PFSK-1 (cell line): Measurements from ENCODE around the gene SLC4A3.

ENCODE experiments used
- FOXP2 ChIP-seq: optimal IDR thresholded peaks from 2 replicates; pipeline ENCODE3; 2011; ENCODE audit warnings: borderline replicate concordance, control low read depth, inconsistent platforms; ENCODE audit not compliant: insufficient read depth; ENCODE audit errors: extremely low read length, extremely low read depth
- POLR2AphosphoS5 ChIP-seq: IDR thresholded peaks from 2 replicates; pipeline ENCODE4 v1.6.1; 2012; ENCODE audit warnings: low read depth, mild to moderate bottlenecking, control low read depth, low read length, moderate library complexity
- SIN3A ChIP-seq: IDR thresholded peaks from 2 replicates; pipeline ENCODE4 v1.6.1; 2012; ENCODE audit warnings: mild to moderate bottlenecking, low read length, moderate library complexity, borderline replicate concordance; ENCODE audit not compliant: insufficient read depth
- TAF1 ChIP-seq: IDR thresholded peaks from 2 replicates; pipeline ENCODE4 v1.6.1; 2012; ENCODE audit warnings: low read length, control low read depth, borderline replicate concordance; ENCODE audit not compliant: insufficient read depth
- TF ChIP-seq, protein P1 (sequence below), 2 experiments: IDR thresholded peaks; 2 replicates each; pipeline versions ENCODE4 v1.6.1 to v1.8.0; 2011 to 2012; ENCODE audit warnings: low read depth in 2 of 2, low read length in 2 of 2, control low read depth in 1 of 2, inconsistent platforms in 1 of 2, mild to moderate bottlenecking in 1 of 2, moderate library complexity in 1 of 2; ENCODE audit not compliant: insufficient read depth in 1 of 2

SLC4A3 gene

DNA sequence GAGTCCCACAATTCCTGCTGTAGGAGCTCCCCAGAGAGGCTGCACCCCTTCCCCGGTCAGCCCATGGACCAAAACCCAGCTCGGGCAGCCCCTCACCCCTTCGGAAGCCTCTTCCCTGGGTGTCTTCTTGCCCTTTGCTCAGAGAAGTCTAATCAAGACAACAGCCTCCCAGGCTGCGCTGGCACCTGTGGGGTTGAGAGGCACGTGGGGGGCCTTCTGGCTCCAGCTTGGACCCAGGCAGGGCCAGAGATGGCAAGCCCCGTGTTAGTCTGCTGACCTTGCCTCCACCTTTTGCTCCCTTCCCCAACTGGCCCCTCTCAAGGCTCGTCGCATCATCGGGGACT is 10.4 kb downstream of the SLC4A3 start:
- TF ChIP-seq, protein P1, sequence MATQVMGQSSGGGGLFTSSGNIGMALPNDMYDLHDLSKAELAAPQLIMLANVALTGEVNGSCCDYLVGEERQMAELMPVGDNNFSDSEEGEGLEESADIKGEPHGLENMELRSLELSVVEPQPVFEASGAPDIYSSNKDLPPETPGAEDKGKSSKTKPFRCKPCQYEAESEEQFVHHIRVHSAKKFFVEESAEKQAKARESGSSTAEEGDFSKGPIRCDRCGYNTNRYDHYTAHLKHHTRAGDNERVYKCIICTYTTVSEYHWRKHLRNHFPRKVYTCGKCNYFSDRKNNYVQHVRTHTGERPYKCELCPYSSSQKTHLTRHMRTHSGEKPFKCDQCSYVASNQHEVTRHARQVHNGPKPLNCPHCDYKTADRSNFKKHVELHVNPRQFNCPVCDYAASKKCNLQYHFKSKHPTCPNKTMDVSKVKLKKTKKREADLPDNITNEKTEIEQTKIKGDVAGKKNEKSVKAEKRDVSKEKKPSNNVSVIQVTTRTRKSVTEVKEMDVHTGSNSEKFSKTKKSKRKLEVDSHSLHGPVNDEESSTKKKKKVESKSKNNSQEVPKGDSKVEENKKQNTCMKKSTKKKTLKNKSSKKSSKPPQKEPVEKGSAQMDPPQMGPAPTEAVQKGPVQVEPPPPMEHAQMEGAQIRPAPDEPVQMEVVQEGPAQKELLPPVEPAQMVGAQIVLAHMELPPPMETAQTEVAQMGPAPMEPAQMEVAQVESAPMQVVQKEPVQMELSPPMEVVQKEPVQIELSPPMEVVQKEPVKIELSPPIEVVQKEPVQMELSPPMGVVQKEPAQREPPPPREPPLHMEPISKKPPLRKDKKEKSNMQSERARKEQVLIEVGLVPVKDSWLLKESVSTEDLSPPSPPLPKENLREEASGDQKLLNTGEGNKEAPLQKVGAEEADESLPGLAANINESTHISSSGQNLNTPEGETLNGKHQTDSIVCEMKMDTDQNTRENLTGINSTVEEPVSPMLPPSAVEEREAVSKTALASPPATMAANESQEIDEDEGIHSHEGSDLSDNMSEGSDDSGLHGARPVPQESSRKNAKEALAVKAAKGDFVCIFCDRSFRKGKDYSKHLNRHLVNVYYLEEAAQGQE (IDR thresholded peaks at IDR 0.05; ENCODE audit: insufficient read depth in 1 of 2, low read depth in 2 of 2, low read length in 2 of 2) = no peak
- no peak for TF ChIP-seq POLR2AphosphoS5
- TF ChIP-seq FOXP2 = no peak
- no peak for TF ChIP-seq TAF1
- TF ChIP-seq SIN3A = no peak

DNA sequence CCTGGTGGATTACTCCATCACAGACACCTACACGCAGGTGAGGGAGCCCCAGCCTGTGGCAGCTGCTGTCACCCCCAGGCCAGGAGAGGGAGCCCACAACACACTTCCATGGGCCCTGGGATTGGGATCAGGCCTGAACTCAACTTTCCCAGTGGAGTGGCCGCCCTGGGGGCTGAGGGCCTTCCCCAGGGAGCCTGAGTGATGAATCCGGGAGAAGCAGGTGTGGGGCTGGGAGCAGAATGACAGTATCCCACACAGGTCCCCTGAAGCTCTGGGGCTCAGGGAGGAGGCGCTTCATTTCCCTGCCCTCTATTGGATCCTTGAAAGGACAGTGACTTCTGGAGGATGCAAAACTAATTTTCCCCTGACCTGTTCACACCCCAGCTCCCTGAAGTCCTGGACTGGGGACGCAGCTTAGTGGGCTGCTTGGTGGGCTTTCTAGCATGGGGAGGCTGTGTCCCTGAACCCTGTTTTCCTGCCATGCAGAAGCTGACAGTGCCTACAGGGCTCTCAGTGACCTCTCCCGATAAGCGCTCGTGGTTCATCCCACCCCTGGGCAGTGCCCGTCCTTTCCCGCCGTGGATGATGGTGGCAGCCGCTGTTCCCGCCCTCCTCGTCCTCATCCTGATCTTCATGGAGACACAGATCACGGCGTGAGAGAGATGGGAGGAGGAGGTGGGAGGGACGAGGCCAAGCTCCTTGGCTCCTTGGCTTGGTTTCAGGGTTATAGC is 11.0 kb downstream of the SLC4A3 start:
- TF ChIP-seq SIN3A (no peak), TAF1 (no peak), POLR2AphosphoS5 (no peak), FOXP2 (no peak)
- TF ChIP-seq, protein P1 (IDR thresholded peaks at IDR 0.05; ENCODE audit: insufficient read depth in 1 of 2, low read depth in 2 of 2, low read length in 2 of 2) = no peak

DNA sequence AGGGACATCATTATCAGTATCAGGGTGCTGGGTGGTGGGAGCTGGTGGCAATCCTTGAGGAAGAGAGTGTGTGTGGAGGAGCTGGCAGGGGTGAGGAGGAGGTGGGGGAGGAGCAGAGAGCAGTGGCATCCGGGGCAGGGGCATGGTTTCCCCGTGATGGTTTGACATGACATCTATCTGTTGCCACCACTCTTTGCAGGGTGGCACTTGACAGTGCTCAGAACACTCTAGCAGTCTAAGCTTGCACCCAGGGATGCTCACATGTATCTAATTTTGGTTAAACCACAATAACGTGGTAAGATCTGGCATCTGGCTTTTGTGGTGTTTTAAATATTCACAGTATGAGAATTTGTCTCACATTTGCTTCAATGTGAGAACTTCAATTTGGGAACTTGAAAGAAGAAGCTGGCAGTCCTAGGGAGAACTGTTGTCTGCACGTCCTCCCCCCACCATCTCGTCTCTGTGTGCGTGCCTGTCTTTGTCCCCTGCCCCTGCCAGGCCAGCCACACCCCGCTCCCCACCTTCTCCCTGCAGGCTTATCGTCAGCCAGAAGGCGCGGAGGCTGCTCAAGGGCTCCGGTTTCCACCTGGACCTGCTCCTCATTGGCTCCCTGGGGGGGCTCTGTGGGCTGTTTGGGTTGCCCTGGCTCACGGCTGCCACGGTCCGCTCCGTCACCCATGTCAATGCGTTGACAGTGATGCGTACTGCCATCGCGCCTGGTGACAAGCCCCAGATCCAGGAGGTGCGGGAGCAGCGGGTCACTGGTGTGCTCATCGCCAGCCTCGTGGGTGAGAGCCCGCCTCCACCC is 11.7 kb downstream of the SLC4A3 start:
- TF ChIP-seq FOXP2 (no peak), TAF1 (no peak), SIN3A (no peak)
- TF ChIP-seq, protein P1 (IDR thresholded peaks at IDR 0.05; ENCODE audit: insufficient read depth in 1 of 2, low read depth in 2 of 2, low read length in 2 of 2) = no peak

DNA sequence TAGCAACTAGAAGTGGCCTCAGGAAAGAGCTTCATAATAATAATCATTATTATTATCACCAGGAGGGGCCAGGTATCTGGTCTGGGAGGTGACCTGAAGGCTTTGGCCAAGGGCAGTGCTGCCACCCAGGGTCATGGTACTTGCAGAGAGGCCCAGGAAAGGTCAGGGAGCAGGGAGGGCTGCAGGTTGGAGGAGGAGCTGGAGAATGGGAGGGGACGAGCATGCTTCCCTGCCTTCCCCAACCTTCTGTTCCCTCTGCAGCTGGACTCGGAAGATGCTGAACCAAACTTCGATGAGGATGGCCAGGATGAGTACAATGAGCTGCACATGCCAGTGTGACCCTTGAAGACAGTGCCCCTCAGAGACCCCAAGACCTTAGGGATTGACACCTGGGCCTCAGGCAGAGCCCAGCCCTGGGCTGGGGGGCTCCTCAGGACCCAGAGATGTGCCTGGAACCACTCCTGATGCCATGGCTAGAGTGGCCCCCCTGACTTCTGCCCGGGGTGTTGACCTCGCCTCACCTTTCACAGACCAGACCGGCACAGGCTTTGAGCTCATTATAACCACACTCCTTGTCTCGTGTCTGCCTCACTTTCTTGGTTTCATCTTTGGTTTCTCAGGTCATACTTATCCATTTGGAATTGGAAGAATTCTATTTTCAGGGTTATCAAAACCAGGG is 14.1 kb downstream of the SLC4A3 start:
- no peak for TF ChIP-seq TAF1
- TF ChIP-seq, protein P1 (IDR thresholded peaks at IDR 0.05; ENCODE audit: insufficient read depth in 1 of 2, low read depth in 2 of 2, low read length in 2 of 2) = no peak
- TF ChIP-seq SIN3A = no peak
- TF ChIP-seq POLR2AphosphoS5 = no peak
- no peak for TF ChIP-seq FOXP2
